Vagina (tissue), 2 donors: ENCODE results near the gene LMOD2. TPM values are rescaled to one million over a fixed set of nuclear protein-coding genes. Genes with fewer than 3 reads are reported as not detected.

ENCODE experiments used
- DNase-seq, 2 donors: peaks; one replicate each; pipeline ENCODE4 v3.0.0-alpha.2; 2017; ENCODE audit errors: extremely low spot score in 2 of 2
- H3K27ac ChIP-seq: fragments of 200-600 bp; sonication (generic); one replicate; pipeline ENCODE4 v1.5.1; 2019
- H3K27me3 ChIP-seq: fragments of 200-600 bp; sonication (generic); one replicate; pipeline ENCODE4 v1.5.1; 2019
- H3K36me3 ChIP-seq, 2 donors: fragments of 200-600 bp; sonication (generic); one replicate each; pipeline ENCODE4 v1.5.1; 2017 to 2019
- H3K4me1 ChIP-seq: fragments of 200-600 bp; sonication (generic); one replicate; pipeline ENCODE4 v1.5.1; 2019
- H3K4me3 ChIP-seq, 2 donors: fragments of 200-600 bp; sonication (generic); 1 replicate in 1 of 2; 2 replicates in 1 of 2; pipeline ENCODE4 v1.5.1; 2016 to 2019
- H3K9me3 ChIP-seq: fragments of 200-600 bp; sonication (generic); one replicate; pipeline ENCODE4 v1.5.1; 2019
- CTCF ChIP-seq, 3 experiments: fragments of 450-650 bp in 2 of 3; fragments of 200-600 bp in 1 of 3; sonication (generic) in 1 of 3; IDR thresholded peaks; one replicate each; pipeline ENCODE4 v1.5.1; 2017 to 2019; ENCODE audit warnings: antibody characterized with exemption in 3 of 3, mild to moderate bottlenecking in 2 of 3, moderate library complexity in 2 of 3
- POLR2A ChIP-seq, 2 donors: fragments of 450-650 bp; IDR thresholded peaks; one replicate each; pipeline ENCODE4 v1.6.1; 2017; ENCODE audit warnings: antibody characterized with exemption in 2 of 2, mild to moderate bottlenecking in 2 of 2, moderate library complexity in 2 of 2
- POLR2AphosphoS5 ChIP-seq, 2 donors: sonication (generic); formaldehyde crosslinking; IDR thresholded peaks; one replicate each; pipeline ENCODE4 v1.9.0; 2017; ENCODE audit warnings: antibody characterized with exemption in 2 of 2, mild to moderate bottlenecking in 2 of 2, low read depth in 1 of 2; ENCODE audit not compliant: insufficient read depth in 1 of 2
- intact Hi-C: fragments of 100-400 bp; cut with DNase I; formaldehyde crosslinking; loops from one replicate; pipeline ENCODE4 v1.15.1; 2023
- total RNA-seq: library from RNA; depleted of rRNA; stranded (reverse); fragments of >200 nt; gene quantifications from one replicate; pipeline ENCODE4 v1.2.3, GENCODE V29; 2016

Gene LMOD2
- total RNA-seq, 1 donor from 2014 or later, result not detected

GRCh38 chr7:123645516-123645915 is 10.2 kb upstream of the LMOD2 start:
- Histone ChIP-seq H3K27me3 (no peaks in the 10 kb centered on the region), H3K4me3 (no peak overlapping the region), H3K27ac (no peak overlapping the region), H3K9me3 (no peaks in the 10 kb centered on the region), H3K4me1 (peaks cover 18% of the 10 kb centered on the region), H3K36me3 (no peaks in the 10 kb centered on the region)
- no peak for TF ChIP-seq CTCF (IDR thresholded peaks at IDR 0.05)
- no peak for TF ChIP-seq POLR2A (IDR thresholded peaks at IDR 0.05)
- DNase-seq, result no peak
- intact Hi-C loops, result no loop called here

- Histone ChIP-seq H3K36me3 (no peaks in the 10 kb centered on the region), H3K27ac (no peak overlapping the region), H3K27me3 (no peaks in the 10 kb centered on the region), H3K4me3 (no peak overlapping the region), H3K9me3 (no peaks in the 10 kb centered on the region), H3K4me1 (peaks cover 18% of the 10 kb centered on the region)
- no peak for DNase-seq
- no peak for TF ChIP-seq POLR2AphosphoS5 (IDR thresholded peaks at IDR 0.05; ENCODE audit: insufficient read depth in 1 of 2, low read depth in 1 of 2)
- no peak for TF ChIP-seq CTCF (IDR thresholded peaks at IDR 0.05)
- TF ChIP-seq POLR2A (IDR thresholded peaks at IDR 0.05), result no peak
- intact Hi-C loops, result no loop called here
Measured at GRCh38 chr7:123647106-123647730, 8.4 kb upstream of the LMOD2 start.

GRCh38 chr7:123649964-123650363 is 5.7 kb upstream of the LMOD2 start:
- intact Hi-C loops, result no loop called here
- H3K4me1 ChIP-seq, result no peaks in the 10 kb centered on the region
- TF ChIP-seq POLR2A (IDR thresholded peaks at IDR 0.05), result no peak
- no peak for TF ChIP-seq POLR2AphosphoS5 (IDR thresholded peaks at IDR 0.05; ENCODE audit: insufficient read depth in 1 of 2, low read depth in 1 of 2)
- no peak for TF ChIP-seq CTCF (IDR thresholded peaks at IDR 0.05)
- H3K9me3 ChIP-seq, result no peaks in the 10 kb centered on the region
- H3K4me3 ChIP-seq, result no peak overlapping the region
- H3K27ac ChIP-seq, result no peak overlapping the region
- H3K36me3 ChIP-seq, result no peaks in the 10 kb centered on the region
- H3K27me3 ChIP-seq, result no peaks in the 10 kb centered on the region
- no peak for DNase-seq

GRCh38 chr7:123650595-123650994 is 5.1 kb upstream of the LMOD2 start:
- TF ChIP-seq POLR2AphosphoS5 (IDR thresholded peaks at IDR 0.05; ENCODE audit: insufficient read depth in 1 of 2, low read depth in 1 of 2) (no peak), CTCF (IDR thresholded peaks at IDR 0.05) (no peak), POLR2A (IDR thresholded peaks at IDR 0.05) (no peak)
- Histone ChIP-seq H3K27ac (no peak overlapping the region), H3K27me3 (no peaks in the 10 kb centered on the region), H3K4me1 (no peaks in the 10 kb centered on the region), H3K9me3 (no peaks in the 10 kb centered on the region), H3K36me3 (no peaks in the 10 kb centered on the region), H3K4me3 (no peak overlapping the region)
- DNase-seq, result no peak
- intact Hi-C loops, result no loop called here

- DNase-seq, result no peak
- Histone ChIP-seq H3K9me3 (no peaks in the 10 kb centered on the region), H3K27me3 (no peaks in the 10 kb centered on the region), H3K4me1 (no peaks in the 10 kb centered on the region), H3K27ac (no peak overlapping the region), H3K4me3 (no peak overlapping the region), H3K36me3 (no peaks in the 10 kb centered on the region)
- TF ChIP-seq CTCF (IDR thresholded peaks at IDR 0.05) (no peak), POLR2A (IDR thresholded peaks at IDR 0.05) (no peak), POLR2AphosphoS5 (IDR thresholded peaks at IDR 0.05; ENCODE audit: insufficient read depth in 1 of 2, low read depth in 1 of 2) (no peak)
- intact Hi-C loops, result no loop called here
Measured at GRCh38 chr7:123652406-123652805, 3.3 kb upstream of the LMOD2 start.
